Ovary (tissue), 3 donors: ENCODE measurements around the gene PRPF40B.

Experiments
- EP300 ChIP-seq: sonication (generic); formaldehyde crosslinking; IDR thresholded peaks from one replicate; pipeline ENCODE4 v1.6.1; 2017; ENCODE audit warnings: antibody characterized with exemption
- POLR2A ChIP-seq: fragments of 450-650 bp; IDR thresholded peaks from one replicate; pipeline ENCODE4 v1.6.1; 2017; ENCODE audit warnings: antibody characterized with exemption, mild to moderate bottlenecking, moderate library complexity
- TF ChIP-seq, protein P1 (sequence below), 3 donors: fragments of 450-650 bp in 2 of 3; fragments of 200-600 bp in 1 of 3; IDR thresholded peaks; one replicate each; pipeline versions ENCODE4 v1.5.1 to v1.8.0; 2016 to 2022; ENCODE audit warnings: antibody characterized with exemption in 3 of 3, mild to moderate bottlenecking in 1 of 3
- donor health status: DM: no; HTN: no; CAD: no.

DNA sequence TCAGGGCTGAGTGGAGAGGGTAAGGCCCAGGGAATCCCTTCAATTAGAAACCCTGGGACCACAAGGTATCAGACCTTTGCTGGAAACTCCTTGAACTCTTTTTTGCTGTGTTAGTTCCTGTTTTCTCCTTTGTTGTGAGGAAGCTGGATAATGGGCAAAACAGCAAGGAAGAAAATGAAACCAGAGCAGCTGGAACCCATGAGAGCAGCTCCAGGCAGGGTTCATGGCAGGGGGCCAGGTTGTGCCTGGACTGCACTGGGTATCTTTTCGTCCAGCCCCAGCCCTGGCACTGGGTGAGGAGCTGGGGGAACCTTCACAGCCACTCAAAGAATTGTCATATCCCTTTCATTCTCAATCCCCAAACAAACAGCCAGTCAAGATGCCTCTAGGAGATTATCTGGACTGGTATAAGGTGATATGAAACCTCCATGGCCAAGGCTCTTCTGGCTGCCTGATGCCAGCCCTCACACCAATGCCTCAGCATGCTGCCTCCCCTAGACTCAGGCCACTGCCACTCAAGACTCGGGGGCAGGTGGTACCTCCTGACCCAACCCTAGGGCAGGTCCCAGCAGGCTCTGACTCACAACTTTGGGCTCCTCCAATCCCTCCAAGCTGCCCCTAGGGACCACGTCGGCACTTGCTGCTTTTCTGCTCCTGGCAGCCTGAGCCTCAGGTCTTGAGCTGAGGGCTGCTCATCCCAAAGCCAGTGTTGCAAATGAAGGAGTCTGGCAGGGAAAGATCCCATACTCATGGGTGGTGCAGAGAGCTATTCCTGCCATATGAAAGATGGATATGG lies 34.4 kb upstream of the PRPF40B start:
- TF ChIP-seq EP300 (no peak), POLR2A (no peak)
- TF ChIP-seq, protein P1, sequence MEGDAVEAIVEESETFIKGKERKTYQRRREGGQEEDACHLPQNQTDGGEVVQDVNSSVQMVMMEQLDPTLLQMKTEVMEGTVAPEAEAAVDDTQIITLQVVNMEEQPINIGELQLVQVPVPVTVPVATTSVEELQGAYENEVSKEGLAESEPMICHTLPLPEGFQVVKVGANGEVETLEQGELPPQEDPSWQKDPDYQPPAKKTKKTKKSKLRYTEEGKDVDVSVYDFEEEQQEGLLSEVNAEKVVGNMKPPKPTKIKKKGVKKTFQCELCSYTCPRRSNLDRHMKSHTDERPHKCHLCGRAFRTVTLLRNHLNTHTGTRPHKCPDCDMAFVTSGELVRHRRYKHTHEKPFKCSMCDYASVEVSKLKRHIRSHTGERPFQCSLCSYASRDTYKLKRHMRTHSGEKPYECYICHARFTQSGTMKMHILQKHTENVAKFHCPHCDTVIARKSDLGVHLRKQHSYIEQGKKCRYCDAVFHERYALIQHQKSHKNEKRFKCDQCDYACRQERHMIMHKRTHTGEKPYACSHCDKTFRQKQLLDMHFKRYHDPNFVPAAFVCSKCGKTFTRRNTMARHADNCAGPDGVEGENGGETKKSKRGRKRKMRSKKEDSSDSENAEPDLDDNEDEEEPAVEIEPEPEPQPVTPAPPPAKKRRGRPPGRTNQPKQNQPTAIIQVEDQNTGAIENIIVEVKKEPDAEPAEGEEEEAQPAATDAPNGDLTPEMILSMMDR (IDR thresholded peaks at IDR 0.05), result no peak
